Uterus (tissue), 4 donors: ENCODE measurements around the gene NOL4L. TPM values are rescaled to one million over a fixed set of nuclear protein-coding genes. Genes with fewer than 3 reads are reported as not detected.

Experiments
- DNase-seq, 2 donors: peaks; one replicate each; pipeline ENCODE4 v3.0.0-alpha.2; 2019 to 2020
- H3K27ac ChIP-seq, 2 donors: fragments of 200-600 bp; sonication (generic); 1 replicate in 1 of 2; 2 replicates in 1 of 2; pipeline ENCODE4 v1.5.1; 2016 to 2018
- H3K27me3 ChIP-seq, 2 donors: fragments of 200-600 bp; sonication (generic); one replicate each; pipeline ENCODE4 v1.5.1; 2018 to 2019; ENCODE audit warnings: control low read depth in 1 of 2
- H3K36me3 ChIP-seq, 2 donors: fragments of 200-600 bp; sonication (generic); one replicate each; pipeline ENCODE4 v1.5.1; 2019; ENCODE audit warnings: control low read depth in 1 of 2
- H3K4me1 ChIP-seq, 2 donors: fragments of 200-600 bp; sonication (generic); one replicate each; pipeline ENCODE4 v1.5.1; 2018 to 2019; ENCODE audit warnings: control low read depth in 1 of 2
- H3K4me3 ChIP-seq, 2 donors: fragments of 200-600 bp; sonication (generic); 1 replicate in 1 of 2; 2 replicates in 1 of 2; pipeline ENCODE4 v1.5.1; 2018 to 2019; ENCODE audit warnings: mild to moderate bottlenecking in 1 of 2
- H3K9me3 ChIP-seq, 2 donors: fragments of 200-600 bp; sonication (generic); one replicate each; pipeline ENCODE4 v1.5.1; 2019; ENCODE audit warnings: control low read depth in 1 of 2
- CTCF ChIP-seq, 4 experiments: fragments of 200-600 bp in 2 of 4; fragments of 450-650 bp in 2 of 4; sonication (generic) in 2 of 4; IDR thresholded peaks; one replicate each; pipeline ENCODE4 v1.5.1; 2016 to 2019; ENCODE audit warnings: antibody characterized with exemption in 4 of 4, mild to moderate bottlenecking in 2 of 4, moderate library complexity in 1 of 4
- POLR2A ChIP-seq, 2 donors: fragments of 450-650 bp; IDR thresholded peaks; one replicate each; pipeline ENCODE4 v1.6.1; 2016; ENCODE audit warnings: antibody characterized with exemption in 2 of 2, mild to moderate bottlenecking in 1 of 2, moderate library complexity in 1 of 2
- intact Hi-C: fragments of 100-400 bp; cut with DNase I; formaldehyde crosslinking; loops from one replicate; pipeline ENCODE4 v1.15.1; 2023; ENCODE audit warnings: low total_unique reads
- total RNA-seq, 4 donors: library from RNA; depleted of rRNA in 3 of 4; stranded (reverse); fragments of >200 nt in 3 of 4; gene quantifications; one replicate each; pipeline versions ENCODE4 v1.1.0 to v1.2.4, GENCODE V29; 2014 to 2023
- donor health status: DM: yes; HTN: yes; CAD: no.

NOL4L gene
- total RNA-seq, 4 donors from 2014 or later: 6.2 to 31.1 (median 9.6) TPM

- Histone ChIP-seq H3K36me3 (no peaks in the 10 kb centered on the region), H3K4me1 (no peaks in the 10 kb centered on the region), H3K27ac (no peak overlapping the region), H3K4me3 (no peak overlapping the region), H3K27me3 (no peaks in the 10 kb centered on the region), H3K9me3 (no peaks in the 10 kb centered on the region)
- TF ChIP-seq POLR2A (IDR thresholded peaks at IDR 0.05) (no peak), CTCF (IDR thresholded peaks at IDR 0.05) (no peak)
- DNase-seq: no peak
- intact Hi-C loops: no loop called here
Observed at GRCh38 chr20:32606107-32606506, 21.0 kb upstream of the NOL4L start.

GRCh38 chr20:32605167-32605656 lies 20.1 kb upstream of the NOL4L start:
- H3K36me3 ChIP-seq: no peaks in the 10 kb centered on the region
- TF ChIP-seq POLR2A (IDR thresholded peaks at IDR 0.05): no peak
- no peak for TF ChIP-seq CTCF (IDR thresholded peaks at IDR 0.05)
- no peaks in the 10 kb centered on the region for H3K27me3 ChIP-seq
- intact Hi-C loops: no loop called here
- H3K27ac ChIP-seq: no peak overlapping the region
- H3K9me3 ChIP-seq: no peaks in the 10 kb centered on the region
- no peak for DNase-seq
- no peaks in the 10 kb centered on the region for H3K4me1 ChIP-seq
- H3K4me3 ChIP-seq: no peak overlapping the region

- DNase-seq: no peak
- H3K36me3 ChIP-seq: no peaks in the 10 kb centered on the region
- H3K27me3 ChIP-seq: no peaks in the 10 kb centered on the region
- intact Hi-C loops: no loop called here
- H3K27ac ChIP-seq: no peak overlapping the region
- no peaks in the 10 kb centered on the region for H3K9me3 ChIP-seq
- H3K4me3 ChIP-seq: no peak overlapping the region
- TF ChIP-seq CTCF (IDR thresholded peaks at IDR 0.05) (no peak), POLR2A (IDR thresholded peaks at IDR 0.05) (no peak)
- H3K4me1 ChIP-seq: no peaks in the 10 kb centered on the region
Observed at GRCh38 chr20:32603046-32603726, 18.1 kb upstream of the NOL4L start.

- no peak for TF ChIP-seq CTCF (IDR thresholded peaks at IDR 0.05)
- no peak for TF ChIP-seq POLR2A (IDR thresholded peaks at IDR 0.05)
- no peak for DNase-seq
- Histone ChIP-seq H3K36me3 (no peaks in the 10 kb centered on the region), H3K27me3 (no peaks in the 10 kb centered on the region), H3K4me1 (no peaks in the 10 kb centered on the region), H3K4me3 (no peak overlapping the region), H3K9me3 (no peaks in the 10 kb centered on the region), H3K27ac (no peak overlapping the region)
- intact Hi-C loops: no loop called here
Observed at GRCh38 chr20:32602273-32602672, 17.1 kb upstream of the NOL4L start.

GRCh38 chr20:32600681-32601237 lies 15.6 kb upstream of the NOL4L start:
- TF ChIP-seq CTCF (IDR thresholded peaks at IDR 0.05) (no peak), POLR2A (IDR thresholded peaks at IDR 0.05) (no peak)
- no peak overlapping the region for H3K4me3 ChIP-seq
- no peaks in the 10 kb centered on the region for H3K36me3 ChIP-seq
- H3K27ac ChIP-seq: no peak overlapping the region
- DNase-seq: no peak
- no peaks in the 10 kb centered on the region for H3K9me3 ChIP-seq
- no peaks in the 10 kb centered on the region for H3K4me1 ChIP-seq
- H3K27me3 ChIP-seq: no peaks in the 10 kb centered on the region
- intact Hi-C loops: no loop called here
